ENCODE data around the gene LSS.

The LSS gene

GRCh38 chr21:46215436-46216131, 13.0 kb downstream of the LSS start:
- peaks cover 42% of the 10 kb centered on the region for H3K36me3 ChIP-seq (ENCODE audit: control insufficient read depth, insufficient read depth, low read length)
- no peak overlapping the region for H3K9ac ChIP-seq (ENCODE audit: low read depth, low read length)
- no peak overlapping the region for H3K4me3 ChIP-seq (ENCODE audit: low read depth, low read length)
- no peaks in the 10 kb centered on the region for H3K27me3 ChIP-seq (ENCODE audit: control insufficient read depth, insufficient read depth, low read length)
- no peaks in the 10 kb centered on the region for H3K4me1 ChIP-seq (ENCODE audit: control insufficient read depth, insufficient read depth, low read length)
- H3K9me3 ChIP-seq (ENCODE audit: control insufficient read depth, insufficient read depth, low read length) = no peaks in the 10 kb centered on the region

- Histone ChIP-seq H3K27me3 (ENCODE audit: control insufficient read depth, insufficient read depth, low read length) (no peaks in the 10 kb centered on the region), H3K9ac (ENCODE audit: low read depth, low read length) (peak overlapping the region; percentile 24), H3K36me3 (ENCODE audit: control insufficient read depth, insufficient read depth, low read length) (peaks cover 40% of the 10 kb centered on the region), H3K4me3 (ENCODE audit: low read depth, low read length) (no peak overlapping the region), H3K4me1 (ENCODE audit: control insufficient read depth, insufficient read depth, low read length) (no peaks in the 10 kb centered on the region), H3K9me3 (ENCODE audit: control insufficient read depth, insufficient read depth, low read length) (no peaks in the 10 kb centered on the region)
Observed at GRCh38 chr21:46214478-46215340, 13.9 kb downstream of the LSS start.

GRCh38 chr21:46213620-46214286, 14.8 kb downstream of the LSS start:
- Histone ChIP-seq H3K9ac (ENCODE audit: low read depth, low read length) (no peak overlapping the region), H3K4me3 (ENCODE audit: low read depth, low read length) (no peak overlapping the region), H3K27me3 (ENCODE audit: control insufficient read depth, insufficient read depth, low read length) (no peaks in the 10 kb centered on the region), H3K9me3 (ENCODE audit: control insufficient read depth, insufficient read depth, low read length) (no peaks in the 10 kb centered on the region), H3K4me1 (ENCODE audit: control insufficient read depth, insufficient read depth, low read length) (no peaks in the 10 kb centered on the region), H3K36me3 (ENCODE audit: control insufficient read depth, insufficient read depth, low read length) (peaks cover 42% of the 10 kb centered on the region)

GRCh38 chr21:46212721-46213484, 15.7 kb downstream of the LSS start:
- no peaks in the 10 kb centered on the region for H3K9me3 ChIP-seq (ENCODE audit: control insufficient read depth, insufficient read depth, low read length)
- no peak overlapping the region for H3K4me3 ChIP-seq (ENCODE audit: low read depth, low read length)
- H3K4me1 ChIP-seq (ENCODE audit: control insufficient read depth, insufficient read depth, low read length) = no peaks in the 10 kb centered on the region
- no peak overlapping the region for H3K9ac ChIP-seq (ENCODE audit: low read depth, low read length)
- H3K27me3 ChIP-seq (ENCODE audit: control insufficient read depth, insufficient read depth, low read length) = no peaks in the 10 kb centered on the region
- peaks cover 49% of the 10 kb centered on the region for H3K36me3 ChIP-seq (ENCODE audit: control insufficient read depth, insufficient read depth, low read length)

DNA sequence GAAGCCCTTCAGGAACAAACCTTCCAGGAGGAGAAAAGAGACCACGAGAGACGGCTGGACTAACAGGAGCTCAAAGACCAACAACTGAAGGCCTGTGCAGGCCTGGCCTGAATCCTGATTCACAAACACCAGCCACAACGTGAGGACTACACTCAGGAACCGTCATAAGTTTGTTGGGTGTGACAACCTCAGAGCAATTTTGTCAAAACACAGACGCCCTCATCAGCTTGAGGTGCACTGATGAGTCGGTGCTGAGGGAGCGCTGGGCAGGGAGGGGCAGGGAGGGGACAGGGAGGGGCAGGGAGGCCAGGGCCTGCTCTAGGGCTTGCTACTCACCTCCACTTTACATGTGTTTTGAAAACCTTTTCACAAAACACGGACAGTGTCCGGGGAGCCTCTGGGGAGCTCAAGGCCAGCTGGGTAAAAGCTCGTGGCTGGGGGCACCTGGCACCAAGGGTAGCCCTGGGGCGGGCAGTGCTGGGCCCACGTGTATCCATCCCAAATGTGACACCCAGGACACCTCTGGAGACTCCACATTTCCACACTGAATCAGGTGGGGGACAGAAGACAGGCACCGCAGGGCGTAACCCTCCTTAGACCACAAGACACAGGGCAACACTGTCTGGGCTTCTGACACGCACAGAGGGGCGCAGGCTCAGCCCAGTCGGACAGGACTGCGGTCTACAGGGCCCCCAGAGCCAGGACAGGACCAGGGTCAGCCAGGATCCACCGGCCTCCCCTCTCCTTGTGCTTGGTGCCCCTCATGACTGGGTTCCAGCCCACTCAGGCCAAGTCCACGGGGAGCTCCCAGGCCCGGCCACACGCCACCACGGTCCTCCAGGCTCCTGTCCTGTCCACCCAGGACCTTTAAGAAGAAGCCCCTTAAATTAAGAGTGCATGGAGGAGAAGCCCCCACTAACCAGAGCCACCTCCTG, 16.5 kb downstream of the LSS start:
- H3K9ac ChIP-seq (ENCODE audit: low read depth, low read length) = no peak overlapping the region
- H3K36me3 ChIP-seq (ENCODE audit: control insufficient read depth, insufficient read depth, low read length) = peaks cover 55% of the 10 kb centered on the region
- H3K4me1 ChIP-seq (ENCODE audit: control insufficient read depth, insufficient read depth, low read length) = no peaks in the 10 kb centered on the region

GRCh38 chr21:46211376-46211775, 17.2 kb downstream of the LSS start:
- peaks cover 61% of the 10 kb centered on the region for H3K36me3 ChIP-seq (ENCODE audit: control insufficient read depth, insufficient read depth, low read length)
- no peaks in the 10 kb centered on the region for H3K27me3 ChIP-seq (ENCODE audit: control insufficient read depth, insufficient read depth, low read length)
- no peak overlapping the region for H3K9ac ChIP-seq (ENCODE audit: low read depth, low read length)
- no peaks in the 10 kb centered on the region for H3K4me1 ChIP-seq (ENCODE audit: control insufficient read depth, insufficient read depth, low read length)
- H3K9me3 ChIP-seq (ENCODE audit: control insufficient read depth, insufficient read depth, low read length) = no peaks in the 10 kb centered on the region
- H3K4me3 ChIP-seq (ENCODE audit: low read depth, low read length) = no peak overlapping the region

More for the DNA sequence above, 16.5 kb downstream of the LSS start:
- Histone ChIP-seq H3K27me3 (ENCODE audit: control insufficient read depth, insufficient read depth, low read length) (no peaks in the 10 kb centered on the region), H3K4me3 (ENCODE audit: low read depth, low read length) (no peak overlapping the region), H3K9me3 (ENCODE audit: control insufficient read depth, insufficient read depth, low read length) (no peaks in the 10 kb centered on the region)

DNA sequence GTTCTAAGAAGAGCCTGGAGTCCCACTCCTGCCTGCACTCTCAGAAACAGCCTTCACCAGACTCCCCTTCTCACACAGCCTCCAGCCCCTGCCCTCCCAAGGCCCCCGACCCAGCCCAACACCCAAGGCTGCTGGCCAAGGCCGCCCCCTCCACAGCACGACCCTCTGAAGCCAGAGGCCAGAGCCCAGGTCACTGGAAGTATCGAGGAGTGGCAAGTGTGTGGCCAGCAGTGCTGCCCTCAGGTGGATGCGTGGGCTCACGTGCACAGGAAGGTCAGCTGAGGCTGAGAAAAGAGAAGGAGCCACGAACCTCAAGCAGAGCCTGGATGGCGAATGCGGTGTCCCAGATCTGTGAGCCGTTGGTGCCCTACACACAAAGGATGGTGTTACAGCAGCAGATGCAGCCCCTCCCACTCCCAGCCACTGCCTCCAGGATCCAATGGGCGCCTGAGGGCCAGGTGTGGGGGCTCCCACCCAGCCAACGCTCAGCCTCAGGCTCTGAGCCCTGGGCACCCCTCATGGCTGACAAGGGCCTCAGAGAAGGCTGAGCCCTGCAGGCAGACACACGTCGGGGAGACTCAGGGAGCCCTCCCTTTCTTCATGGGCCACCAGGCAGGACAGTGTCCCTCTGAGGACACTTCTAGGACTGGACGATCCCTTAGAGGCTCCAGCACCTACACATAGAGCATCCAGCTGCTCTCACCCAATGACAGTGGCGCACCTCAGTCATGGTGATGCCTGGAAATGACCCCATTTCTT, 18.0 kb downstream of the LSS start:
- H3K4me1 ChIP-seq (ENCODE audit: control insufficient read depth, insufficient read depth, low read length) = no peaks in the 10 kb centered on the region
- no peaks in the 10 kb centered on the region for H3K27me3 ChIP-seq (ENCODE audit: control insufficient read depth, insufficient read depth, low read length)
- peaks cover 66% of the 10 kb centered on the region for H3K36me3 ChIP-seq (ENCODE audit: control insufficient read depth, insufficient read depth, low read length)
- no peaks in the 10 kb centered on the region for H3K9me3 ChIP-seq (ENCODE audit: control insufficient read depth, insufficient read depth, low read length)
- no peak overlapping the region for H3K4me3 ChIP-seq (ENCODE audit: low read depth, low read length)
- H3K9ac ChIP-seq (ENCODE audit: low read depth, low read length) = no peak overlapping the region

GRCh38 chr21:46208761-46209721, 19.5 kb downstream of the LSS start:
- Histone ChIP-seq H3K36me3 (ENCODE audit: control insufficient read depth, insufficient read depth, low read length) (peaks cover 68% of the 10 kb centered on the region), H3K9me3 (ENCODE audit: control insufficient read depth, insufficient read depth, low read length) (no peaks in the 10 kb centered on the region), H3K4me3 (ENCODE audit: low read depth, low read length) (no peak overlapping the region)

DNA sequence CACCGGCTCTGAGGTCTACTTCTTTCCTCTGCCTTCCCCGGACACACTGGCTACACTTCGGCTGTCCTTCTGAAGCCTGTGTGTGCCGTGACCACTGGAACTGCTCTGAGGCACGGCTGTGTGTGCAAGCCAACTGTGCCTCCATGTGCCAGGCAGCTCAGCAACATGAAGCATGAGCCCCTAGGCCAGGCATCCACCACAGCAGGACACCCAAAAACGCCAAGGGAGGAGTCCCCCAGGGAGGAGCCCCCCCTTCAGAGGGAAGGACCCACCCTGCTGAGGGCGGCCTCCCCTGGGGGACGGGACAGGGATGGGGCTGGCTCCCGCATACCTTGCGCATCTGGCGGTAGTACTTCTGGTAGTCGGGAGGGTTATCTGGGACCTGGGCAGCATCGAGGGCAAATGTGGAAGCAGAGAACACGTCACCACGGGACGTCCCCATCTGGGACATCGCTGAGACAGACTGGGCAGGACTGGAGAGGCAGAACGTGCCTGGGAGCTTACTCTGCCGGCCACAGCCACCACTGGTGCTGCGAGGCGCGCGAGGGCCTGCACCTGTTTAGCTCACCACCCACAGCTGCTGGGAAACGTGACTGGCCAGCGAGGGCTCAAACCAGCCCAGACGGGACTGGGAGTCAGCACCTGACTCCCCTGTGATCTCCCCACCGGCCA, 20.5 kb downstream of the LSS start:
- no peak overlapping the region for H3K4me3 ChIP-seq (ENCODE audit: low read depth, low read length)
- peaks cover 59% of the 10 kb centered on the region for H3K36me3 ChIP-seq (ENCODE audit: control insufficient read depth, insufficient read depth, low read length)
- H3K27me3 ChIP-seq (ENCODE audit: control insufficient read depth, insufficient read depth, low read length) = no peaks in the 10 kb centered on the region
- no peaks in the 10 kb centered on the region for H3K9me3 ChIP-seq (ENCODE audit: control insufficient read depth, insufficient read depth, low read length)
- no peak overlapping the region for H3K9ac ChIP-seq (ENCODE audit: low read depth, low read length)
- H3K4me1 ChIP-seq (ENCODE audit: control insufficient read depth, insufficient read depth, low read length) = no peaks in the 10 kb centered on the region

More at GRCh38 chr21:46208761-46209721, 19.5 kb downstream of the LSS start:
- no peaks in the 10 kb centered on the region for H3K4me1 ChIP-seq (ENCODE audit: control insufficient read depth, insufficient read depth, low read length)
- no peaks in the 10 kb centered on the region for H3K27me3 ChIP-seq (ENCODE audit: control insufficient read depth, insufficient read depth, low read length)
- H3K9ac ChIP-seq (ENCODE audit: low read depth, low read length) = no peak overlapping the region
